SU-DHL-6 (cell line): Measurements from ENCODE around the gene DRAM1.

Experiments used
- CTCF ChIP-seq: fragments of 200-600 bp; sonication (generic); IDR thresholded peaks from one replicate; pipeline ENCODE4 v1.5.1; 2017; ENCODE audit warnings: antibody characterized with exemption, mild to moderate bottlenecking, low read length, moderate library complexity; ENCODE audit not compliant: insufficient read depth, poor library complexity, severe bottlenecking
- EZH2phosphoT487 ChIP-seq: fragments of 200-600 bp; sonication (generic), shearing (Covaris generic); conservative IDR thresholded peaks from 2 replicates; pipeline ENCODE4 v1.6.1; 2018; ENCODE audit warnings: mild to moderate bottlenecking, antibody characterized with exemption, low read length, moderate library complexity, mixed read lengths

GRCh38 chr12:101923045-101923718, 45.8 kb downstream of the DRAM1 start:
- TF ChIP-seq CTCF (no peak), EZH2phosphoT487 (no peak)
